Mammary epithelial cell (primary cell): ENCODE results near the gene SSRP1.
"Not testable (repeated sequence)": the region's sequence is repeated elsewhere in the genome, so short reads cannot be mapped to it uniquely, and the experiment has no call there.

Experiments
- CTCF ChIP-seq, 2 donors: IDR thresholded peaks in 1 of 2; conservative IDR thresholded peaks in 1 of 2; 2 replicates each; pipeline ENCODE4 v1.5.1; 2011 to 2012; ENCODE audit warnings: inconsistent platforms in 2 of 2, low read length in 2 of 2, mild to moderate bottlenecking in 2 of 2, control low read depth in 1 of 2, low read depth in 1 of 2; ENCODE audit not compliant: insufficient read depth in 1 of 2; ENCODE audit errors: extremely low read depth in 1 of 2
- EZH2 ChIP-seq: IDR thresholded peaks from 2 replicates; pipeline ENCODE4 v1.6.1; 2012; ENCODE audit warnings: low read length, inconsistent platforms, borderline replicate concordance

DNA sequence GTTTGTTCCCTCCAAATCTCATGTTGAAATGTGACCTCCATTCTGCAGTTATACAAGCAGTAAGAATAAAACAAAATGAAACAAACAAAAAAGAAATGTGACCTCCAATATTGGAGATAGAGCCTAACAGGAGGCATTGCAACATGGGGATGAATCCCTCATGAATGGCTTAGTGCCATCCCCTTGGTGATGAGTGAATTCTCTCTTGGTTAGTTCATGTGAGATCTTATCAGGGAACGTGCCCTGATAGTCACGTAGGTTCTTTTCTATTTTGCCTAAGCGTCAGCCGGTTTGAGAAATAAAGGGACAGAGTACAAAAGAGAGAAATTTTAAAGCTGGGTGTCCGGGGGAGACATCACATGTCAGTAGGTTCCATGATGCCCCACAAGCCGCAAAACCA lies 54.1 kb downstream of the SSRP1 start:
- not testable (repeated sequence) for TF ChIP-seq CTCF (conservative IDR thresholded peaks at IDR 0.05 in 1 of 2, IDR thresholded peaks at IDR 0.05 in 1 of 2; ENCODE audit: extremely low read depth in 1 of 2, insufficient read depth in 1 of 2, low read depth in 1 of 2, low read length in 2 of 2); EZH2
